T-helper 17 cell (primary cell): Measurements from ENCODE around the gene KIRREL3. TPM values are rescaled to one million over a fixed set of nuclear protein-coding genes. Genes with fewer than 3 reads are reported as not detected.

Source experiments
- ATAC-seq: fragments of 150-1000 bp; cut with Tn5 transposase; 2 replicates; pipeline ENCODE4 v1.10.0; 2021; ENCODE audit warnings: mild to moderate bottlenecking, moderate library complexity
- DNase-seq, 3 donors: peaks; one replicate each; pipeline versions ENCODE4 v3.0.0 to v3.0.0-alpha.2; 2020 to 2021
- H3K9me3 ChIP-seq: one replicate; pipeline ENCODE4 v1.7.0; 2013; ENCODE audit warnings: low read length, mild to moderate bottlenecking; ENCODE audit not compliant: control insufficient read depth, poor library complexity, severe bottlenecking
- H3K27ac Mint-ChIP-seq: one replicate; pipeline ENCODE4 v1.8.0; 2022; ENCODE audit warnings: mild to moderate bottlenecking, moderate library complexity, mixed read lengths
- H3K27me3 Mint-ChIP-seq: one replicate; pipeline ENCODE4 v1.8.0; 2022; ENCODE audit warnings: mixed read lengths
- H3K36me3 Mint-ChIP-seq: one replicate; pipeline ENCODE4 v1.8.0; 2022; ENCODE audit warnings: low read depth, mixed read lengths
- H3K4me1 Mint-ChIP-seq: one replicate; pipeline ENCODE4 v1.8.0; 2022; ENCODE audit warnings: mild to moderate bottlenecking, mixed read lengths
- H3K4me3 Mint-ChIP-seq: one replicate; pipeline ENCODE4 v1.8.0; 2022; ENCODE audit warnings: mild to moderate bottlenecking, moderate library complexity, mixed read lengths
- total RNA-seq, 4 donors: library from RNA in 2 of 4; stranded (reverse) in 2 of 4; gene quantifications; one replicate each; pipeline ENCODE4 v1.2.3 and lab custom pipeline; 2022 to 2026

Gene KIRREL3
- total RNA-seq, 2 donors from 2014 or later: not detected

- Mint-ChIP-seq H3K36me3 (no peaks in the 10 kb centered on the region), H3K27ac (no peak overlapping the region), H3K4me3 (no peak overlapping the region), H3K27me3 (peaks cover 36% of the 10 kb centered on the region), H3K4me1 (no peaks in the 10 kb centered on the region)
- DNase-seq: no peak
- H3K9me3 ChIP-seq: no peaks in the 10 kb centered on the region
- ATAC-seq: no peak
Measured at GRCh38 chr11:126615845-126616244, 384.7 kb downstream of the KIRREL3 start.

GRCh38 chr11:126613272-126613671, 387.3 kb downstream of the KIRREL3 start:
- no peak overlapping the region for H3K4me3 Mint-ChIP-seq
- no peaks in the 10 kb centered on the region for H3K36me3 Mint-ChIP-seq
- DNase-seq (no peak), ATAC-seq (no peak)
- no peak overlapping the region for H3K27ac Mint-ChIP-seq
- H3K4me1 Mint-ChIP-seq: no peaks in the 10 kb centered on the region
- H3K9me3 ChIP-seq: no peaks in the 10 kb centered on the region
- peaks cover 32% of the 10 kb centered on the region for H3K27me3 Mint-ChIP-seq

- Mint-ChIP-seq H3K27ac (no peak overlapping the region), H3K4me3 (no peak overlapping the region), H3K4me1 (no peaks in the 10 kb centered on the region), H3K27me3 (peaks cover 32% of the 10 kb centered on the region), H3K36me3 (no peaks in the 10 kb centered on the region)
- DNase-seq (no peak), ATAC-seq (no peak)
- H3K9me3 ChIP-seq: no peaks in the 10 kb centered on the region
Measured at GRCh38 chr11:126612671-126613070, 387.9 kb downstream of the KIRREL3 start.

DNA sequence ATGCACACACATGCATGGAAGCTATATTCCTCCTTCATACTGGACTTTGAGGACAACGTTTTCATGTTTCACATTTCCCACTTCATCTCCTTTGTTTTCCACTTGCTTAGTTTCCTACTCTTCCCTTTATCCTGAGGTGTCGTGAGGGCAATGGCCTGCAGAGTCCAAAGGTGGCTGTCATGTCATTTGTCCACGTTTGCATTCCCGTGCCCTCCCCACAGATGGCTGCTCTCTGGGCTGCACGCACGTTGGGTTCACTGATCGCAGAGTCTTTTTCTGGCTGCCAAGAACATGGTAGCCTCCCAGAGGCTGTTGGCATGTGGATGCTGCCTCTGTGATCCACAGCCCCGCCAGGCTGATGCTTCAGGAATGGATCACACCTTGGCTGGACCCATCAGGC, 389.1 kb downstream of the KIRREL3 start:
- no peaks in the 10 kb centered on the region for H3K9me3 ChIP-seq
- ATAC-seq (no peak), DNase-seq (no peak)
- H3K27ac Mint-ChIP-seq: no peak overlapping the region
- peaks cover 4% of the 10 kb centered on the region for H3K4me1 Mint-ChIP-seq
- peaks cover 36% of the 10 kb centered on the region for H3K27me3 Mint-ChIP-seq
- H3K36me3 Mint-ChIP-seq: no peaks in the 10 kb centered on the region
- H3K4me3 Mint-ChIP-seq: no peak overlapping the region

- H3K27me3 Mint-ChIP-seq: peaks cover 49% of the 10 kb centered on the region
- no peaks in the 10 kb centered on the region for H3K9me3 ChIP-seq
- DNase-seq (no peak), ATAC-seq (no peak)
- H3K27ac Mint-ChIP-seq: no peak overlapping the region
- peaks cover 2% of the 10 kb centered on the region for H3K36me3 Mint-ChIP-seq
- peaks cover 4% of the 10 kb centered on the region for H3K4me1 Mint-ChIP-seq
- H3K4me3 Mint-ChIP-seq: no peak overlapping the region
Measured at GRCh38 chr11:126608658-126609057, 391.9 kb downstream of the KIRREL3 start.

GRCh38 chr11:126607776-126608541, 392.6 kb downstream of the KIRREL3 start:
- H3K27me3 Mint-ChIP-seq: peaks cover 54% of the 10 kb centered on the region
- peaks cover 4% of the 10 kb centered on the region for H3K4me1 Mint-ChIP-seq
- no peaks in the 10 kb centered on the region for H3K9me3 ChIP-seq
- no peak overlapping the region for H3K27ac Mint-ChIP-seq
- peaks cover 2% of the 10 kb centered on the region for H3K36me3 Mint-ChIP-seq
- ATAC-seq (no peak), DNase-seq (no peak)
- no peak overlapping the region for H3K4me3 Mint-ChIP-seq

- DNase-seq (no peak), ATAC-seq (no peak)
- H3K27me3 Mint-ChIP-seq: peaks cover 56% of the 10 kb centered on the region
- H3K4me3 Mint-ChIP-seq: no peak overlapping the region
- no peak overlapping the region for H3K27ac Mint-ChIP-seq
- peaks cover 4% of the 10 kb centered on the region for H3K4me1 Mint-ChIP-seq
- no peaks in the 10 kb centered on the region for H3K9me3 ChIP-seq
- peaks cover 2% of the 10 kb centered on the region for H3K36me3 Mint-ChIP-seq
Measured at GRCh38 chr11:126607374-126607773, 393.2 kb downstream of the KIRREL3 start.

DNA sequence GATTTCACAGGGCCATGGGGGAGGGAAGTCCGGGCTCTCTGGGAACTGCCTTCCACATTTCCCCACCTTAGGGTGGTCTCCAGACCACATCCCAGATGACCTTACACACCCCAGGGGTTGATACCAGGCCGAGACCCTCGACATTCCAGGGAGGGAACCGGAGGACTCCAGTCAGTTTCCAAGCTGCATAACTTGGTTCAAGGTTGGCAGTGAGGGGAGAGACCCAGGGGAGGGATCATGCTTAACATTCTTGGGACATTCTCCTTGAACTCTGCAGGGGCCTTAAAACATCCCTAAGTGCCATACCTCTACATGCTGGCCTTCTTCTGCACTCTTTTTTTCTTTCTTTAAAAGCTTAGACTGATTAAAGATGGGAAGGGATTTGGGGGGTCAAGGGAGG, 394.1 kb downstream of the KIRREL3 start:
- ATAC-seq (no peak), DNase-seq (no peak)
- Mint-ChIP-seq H3K27ac (no peak overlapping the region), H3K4me1 (peaks cover 4% of the 10 kb centered on the region), H3K36me3 (peaks cover 2% of the 10 kb centered on the region), H3K27me3 (peaks cover 52% of the 10 kb centered on the region), H3K4me3 (no peak overlapping the region)
- H3K9me3 ChIP-seq: no peaks in the 10 kb centered on the region

GRCh38 chr11:126604461-126604860, 396.1 kb downstream of the KIRREL3 start:
- H3K27me3 Mint-ChIP-seq: peaks cover 63% of the 10 kb centered on the region
- no peak for ATAC-seq
- DNase-seq: no peak
- peaks cover 4% of the 10 kb centered on the region for H3K4me1 Mint-ChIP-seq
- H3K4me3 Mint-ChIP-seq: no peak overlapping the region
- H3K36me3 Mint-ChIP-seq: peaks cover 2% of the 10 kb centered on the region
- no peak overlapping the region for H3K27ac Mint-ChIP-seq
- H3K9me3 ChIP-seq: no peaks in the 10 kb centered on the region

DNA sequence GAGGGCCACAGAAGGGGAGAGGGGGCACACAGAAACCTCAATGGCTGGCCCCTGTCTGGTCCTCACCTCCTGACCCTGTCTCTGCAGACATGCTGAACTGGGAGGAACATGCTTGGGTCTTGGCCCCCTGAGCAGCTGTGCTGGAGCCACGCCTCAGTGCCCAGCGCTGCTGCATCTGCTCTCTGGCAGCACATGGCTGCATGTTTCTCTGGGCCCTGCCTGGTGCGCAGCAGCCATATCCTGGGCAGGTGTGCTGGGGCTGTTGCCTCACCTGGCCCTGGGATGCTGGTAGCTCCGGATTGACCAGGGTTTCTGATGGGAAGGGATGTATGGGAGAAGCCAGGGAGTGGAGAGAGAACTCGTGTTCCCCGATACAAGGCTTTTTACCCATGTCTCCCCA, 397.1 kb downstream of the KIRREL3 start:
- Mint-ChIP-seq H3K4me3 (no peak overlapping the region), H3K27ac (no peak overlapping the region), H3K36me3 (peaks cover 2% of the 10 kb centered on the region), H3K4me1 (peaks cover 4% of the 10 kb centered on the region), H3K27me3 (peaks cover 63% of the 10 kb centered on the region)
- no peaks in the 10 kb centered on the region for H3K9me3 ChIP-seq
- no peak for DNase-seq
- ATAC-seq: no peak

DNA sequence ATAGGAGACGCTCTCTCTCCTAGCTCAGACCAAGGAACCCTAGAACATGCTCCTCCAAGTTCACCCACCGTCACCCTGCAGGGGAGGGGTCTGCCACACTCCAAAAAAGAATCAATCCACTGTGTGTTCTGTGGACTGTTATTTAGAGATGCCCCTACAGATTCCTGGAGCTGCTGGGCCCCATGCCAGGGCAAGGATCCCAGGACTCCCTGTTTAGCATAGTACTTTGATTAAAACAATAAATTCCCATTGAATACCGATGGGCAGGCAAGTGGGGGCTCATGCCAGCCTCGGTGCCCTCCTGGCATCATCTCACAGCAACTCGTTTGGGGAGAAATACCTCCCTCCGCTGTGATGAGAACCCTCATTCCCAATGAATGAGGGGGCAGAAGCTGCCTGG, 397.6 kb downstream of the KIRREL3 start:
- Mint-ChIP-seq H3K4me1 (peaks cover 4% of the 10 kb centered on the region), H3K27me3 (peaks cover 63% of the 10 kb centered on the region), H3K4me3 (no peak overlapping the region), H3K36me3 (peaks cover 2% of the 10 kb centered on the region), H3K27ac (no peak overlapping the region)
- ATAC-seq (no peak), DNase-seq (no peak)
- no peaks in the 10 kb centered on the region for H3K9me3 ChIP-seq

- H3K9me3 ChIP-seq: no peaks in the 10 kb centered on the region
- H3K27me3 Mint-ChIP-seq: peaks cover 62% of the 10 kb centered on the region
- H3K36me3 Mint-ChIP-seq: peaks cover 2% of the 10 kb centered on the region
- no peak overlapping the region for H3K27ac Mint-ChIP-seq
- no peak for ATAC-seq
- peaks cover 4% of the 10 kb centered on the region for H3K4me1 Mint-ChIP-seq
- no peak for DNase-seq
- H3K4me3 Mint-ChIP-seq: no peak overlapping the region
Measured at GRCh38 chr11:126602349-126602940, 398.1 kb downstream of the KIRREL3 start.

- Mint-ChIP-seq H3K4me1 (no peaks in the 10 kb centered on the region), H3K27ac (no peak overlapping the region), H3K36me3 (peaks cover 2% of the 10 kb centered on the region), H3K4me3 (no peak overlapping the region), H3K27me3 (peaks cover 59% of the 10 kb centered on the region)
- H3K9me3 ChIP-seq: no peaks in the 10 kb centered on the region
- no peak for ATAC-seq
- no peak for DNase-seq
Measured at GRCh38 chr11:126601550-126602215, 398.9 kb downstream of the KIRREL3 start.
